ENCODE data around the gene MON1B. TPM values are rescaled to one million over a fixed set of nuclear protein-coding genes. Genes with fewer than 3 reads are reported as not detected.

MON1B gene
- total and polyA plus RNA-seq, 2 of the 8 experiments (the other 6 are each of a cell fraction or from before 2014, with no cell fraction given): 20.0 to 45.9 TPM

GRCh38 chr16:77169650-77170236 is 21.2 kb upstream of the MON1B start (continued):
- TF ChIP-seq PHF8 (conservative IDR thresholded peaks at IDR 0.05; ENCODE audit: low read depth, low read length) (no peak), RAD21 (IDR thresholded peaks at IDR 0.05 in 1 of 2, conservative IDR thresholded peaks at IDR 0.05 in 1 of 2; ENCODE audit: low read depth in 2 of 2, low read length in 2 of 2) (peak; percentile 94 to 95), KDM5A (IDR thresholded peaks at IDR 0.05; ENCODE audit: low read length) (no peak), SIX5 (IDR thresholded peaks at IDR 0.05; ENCODE audit: low read depth, low read length) (no peak), JUN (IDR thresholded peaks at IDR 0.05; ENCODE audit: low read depth, low read length) (no peak)
